Endothelial cell of umbilical vein (primary cell): ENCODE measurements around the gene COL13A1.

Experiments
- CTCF ChIP-seq, 2 donors: IDR thresholded peaks; 1 replicate in 1 of 2; 2 replicates in 1 of 2; pipeline ENCODE4 v1.5.1; 2011; ENCODE audit warnings: low read length in 2 of 2, mild to moderate bottlenecking in 2 of 2, moderate library complexity in 2 of 2, control low read depth in 1 of 2, inconsistent platforms in 1 of 2, low read depth in 1 of 2; ENCODE audit not compliant: insufficient read depth in 1 of 2; ENCODE audit errors: extremely low read depth in 1 of 2
- GATA2 ChIP-seq: IDR thresholded peaks from 2 replicates; pipeline ENCODE4 v1.7.0; 2011; ENCODE audit warnings: low read depth, mild to moderate bottlenecking, moderate library complexity, mixed read lengths, low read length; ENCODE audit not compliant: insufficient read length, insufficient read depth
- MAX ChIP-seq: IDR thresholded peaks from 2 replicates; pipeline ENCODE4 v1.6.1; 2011; ENCODE audit not compliant: insufficient read depth, insufficient read length

GRCh38 chr10:69892816-69893215 is 91.1 kb downstream of the COL13A1 start:
- TF ChIP-seq CTCF (IDR thresholded peaks at IDR 0.05; ENCODE audit: extremely low read depth in 1 of 2, insufficient read depth in 1 of 2, low read depth in 1 of 2, low read length in 2 of 2) (no peak), MAX (no peak), GATA2 (no peak)
